ENCODE data around the gene GON7.

Gene GON7

GRCh38 chr14:93220509-93220908, 13.6 kb upstream of the GON7 start:
- in situ Hi-C loops (cut with MboI; ENCODE audit: low sequenced_read_pairs), result no loop called here
- H3K27me3 ChIP-seq (ENCODE audit: low read depth), result no peaks in the 10 kb centered on the region
- H3K36me3 ChIP-seq (replicated peaks), result peaks cover 69% of the 10 kb centered on the region

GRCh38 chr14:93219103-93219726, 12.3 kb upstream of the GON7 start:
- H3K36me3 ChIP-seq (replicated peaks), result peaks cover 72% of the 10 kb centered on the region
- DNase-seq (ENCODE audit: low spot score in 2 of 2), result peak; percentile 39 to 52

More at GRCh38 chr14:93220509-93220908, 13.6 kb upstream of the GON7 start:
- H3K4me3 ChIP-seq, result no peak overlapping the region
- H3K4me1 ChIP-seq, result no peaks in the 10 kb centered on the region
- DNase-seq (ENCODE audit: low spot score in 2 of 2), result no peak
- H3K9me3 ChIP-seq, result no peaks in the 10 kb centered on the region

GRCh38 chr14:93214598-93214997, 7.7 kb upstream of the GON7 start:
- peaks cover under 1% of the 10 kb centered on the region; the same call in 1 of the 2 replicates for H3K4me1 ChIP-seq
- DNase-seq (ENCODE audit: low spot score in 2 of 2), result no peak
- H3K9me3 ChIP-seq, result no peaks in the 10 kb centered on the region
- in situ Hi-C loops (cut with MboI; ENCODE audit: low sequenced_read_pairs), result no loop called here
- H3K36me3 ChIP-seq (replicated peaks), result peaks cover 60% of the 10 kb centered on the region
- no peaks in the 10 kb centered on the region for H3K27me3 ChIP-seq (ENCODE audit: low read depth)
- no peak overlapping the region for H3K4me3 ChIP-seq

More at GRCh38 chr14:93219103-93219726, 12.3 kb upstream of the GON7 start:
- in situ Hi-C loops (cut with MboI; ENCODE audit: low sequenced_read_pairs), result no loop called here
- no peaks in the 10 kb centered on the region for H3K9me3 ChIP-seq
- H3K4me1 ChIP-seq, result no peaks in the 10 kb centered on the region
- no peak overlapping the region for H3K4me3 ChIP-seq
- H3K27me3 ChIP-seq (ENCODE audit: low read depth), result no peaks in the 10 kb centered on the region

GRCh38 chr14:93212432-93212831, 5.6 kb upstream of the GON7 start:
- Histone ChIP-seq H3K4me1 (peaks cover 12% of the 10 kb centered on the region; the same call in 1 of the 2 replicates), H3K27me3 (ENCODE audit: low read depth) (no peaks in the 10 kb centered on the region), H3K4me3 (no peak overlapping the region), H3K9me3 (no peaks in the 10 kb centered on the region), H3K36me3 (replicated peaks) (peaks cover 53% of the 10 kb centered on the region)
- no peak for DNase-seq (ENCODE audit: low spot score in 2 of 2)
- in situ Hi-C loops (cut with MboI; ENCODE audit: low sequenced_read_pairs), result no loop called here

GRCh38 chr14:93207468-93208308, 823 bp upstream of the GON7 start:
- peak; percentile 59 to 72 for DNase-seq (ENCODE audit: low spot score in 2 of 2)
- Histone ChIP-seq H3K9me3 (no peaks in the 10 kb centered on the region), H3K4me1 (peaks cover 12% of the 10 kb centered on the region; the same call in 1 of the 2 replicates), H3K4me3 (peak overlapping the region; percentile 90), H3K36me3 (replicated peaks) (peaks cover 25% of the 10 kb centered on the region), H3K27me3 (ENCODE audit: low read depth) (no peaks in the 10 kb centered on the region)
- in situ Hi-C loops (cut with MboI; ENCODE audit: low sequenced_read_pairs), result no loop called here

- DNase-seq (ENCODE audit: low spot score in 2 of 2), result no peak
- no peak overlapping the region for H3K4me3 ChIP-seq
- H3K9me3 ChIP-seq, result no peaks in the 10 kb centered on the region
- no peaks in the 10 kb centered on the region for H3K4me1 ChIP-seq
- peaks cover 3% of the 10 kb centered on the region; the same call in 1 of the 2 replicates for H3K36me3 ChIP-seq (replicated peaks)
- no peaks in the 10 kb centered on the region for H3K27me3 ChIP-seq (ENCODE audit: low read depth)
- in situ Hi-C loops (cut with MboI; ENCODE audit: low sequenced_read_pairs), result no loop called here
Observed at GRCh38 chr14:93201155-93201704, 5.6 kb downstream of the GON7 start.

- in situ Hi-C loops (cut with MboI; ENCODE audit: low sequenced_read_pairs), result no loop called here
- Histone ChIP-seq H3K36me3 (replicated peaks) (peaks cover 3% of the 10 kb centered on the region; the same call in 1 of the 2 replicates), H3K4me1 (no peaks in the 10 kb centered on the region), H3K9me3 (no peaks in the 10 kb centered on the region), H3K4me3 (no peak overlapping the region), H3K27me3 (ENCODE audit: low read depth) (no peaks in the 10 kb centered on the region)
- DNase-seq (ENCODE audit: low spot score in 2 of 2), result no peak
Observed at GRCh38 chr14:93200553-93200952, 6.3 kb downstream of the GON7 start.

- Histone ChIP-seq H3K4me3 (no peak overlapping the region), H3K36me3 (replicated peaks) (0 out of 2 replicates have a peak, but pooled peaks cover 3% of the 10 kb centered on the region), H3K9me3 (no peaks in the 10 kb centered on the region), H3K4me1 (no peaks in the 10 kb centered on the region), H3K27me3 (ENCODE audit: low read depth) (no peaks in the 10 kb centered on the region)
- no peak for DNase-seq (ENCODE audit: low spot score in 2 of 2)
- in situ Hi-C loops (cut with MboI; ENCODE audit: low sequenced_read_pairs), result no loop called here
Observed at GRCh38 chr14:93199031-93199430, 7.8 kb downstream of the GON7 start.

GRCh38 chr14:93195316-93195999, 11.4 kb downstream of the GON7 start:
- no peak overlapping the region for H3K4me3 ChIP-seq
- DNase-seq (ENCODE audit: low spot score in 2 of 2), result no peak
- H3K4me1 ChIP-seq, result no peaks in the 10 kb centered on the region
- H3K9me3 ChIP-seq, result no peaks in the 10 kb centered on the region
- H3K27me3 ChIP-seq (ENCODE audit: low read depth), result no peaks in the 10 kb centered on the region
- no peaks in the 10 kb centered on the region for H3K36me3 ChIP-seq (replicated peaks)
- in situ Hi-C loops (cut with MboI; ENCODE audit: low sequenced_read_pairs), result no loop called here

- in situ Hi-C loops (cut with MboI; ENCODE audit: low sequenced_read_pairs), result no loop called here
- H3K9me3 ChIP-seq, result no peaks in the 10 kb centered on the region
- peaks cover 13% of the 10 kb centered on the region for H3K4me1 ChIP-seq
- H3K4me3 ChIP-seq, result no peak overlapping the region
- H3K36me3 ChIP-seq (replicated peaks), result peaks cover 31% of the 10 kb centered on the region
- H3K27me3 ChIP-seq (ENCODE audit: low read depth), result no peaks in the 10 kb centered on the region
- DNase-seq (ENCODE audit: low spot score in 2 of 2), result no peak
Observed at GRCh38 chr14:93186956-93187355, 19.9 kb downstream of the GON7 start.

- Histone ChIP-seq H3K27me3 (ENCODE audit: low read depth) (no peaks in the 10 kb centered on the region), H3K4me3 (no peak overlapping the region), H3K9me3 (no peaks in the 10 kb centered on the region), H3K4me1 (peaks cover 13% of the 10 kb centered on the region), H3K36me3 (replicated peaks) (peaks cover 32% of the 10 kb centered on the region)
- no peak for DNase-seq (ENCODE audit: low spot score in 2 of 2)
- in situ Hi-C loops (cut with MboI; ENCODE audit: low sequenced_read_pairs), result no loop called here
Observed at GRCh38 chr14:93186466-93186865, 20.4 kb downstream of the GON7 start.

GRCh38 chr14:93185349-93185720, 21.5 kb downstream of the GON7 start:
- in situ Hi-C loops (cut with MboI; ENCODE audit: low sequenced_read_pairs), result no loop called here
- H3K4me1 ChIP-seq, result peaks cover 13% of the 10 kb centered on the region
- H3K27me3 ChIP-seq (ENCODE audit: low read depth), result no peaks in the 10 kb centered on the region
- DNase-seq (ENCODE audit: low spot score in 2 of 2), result no peak
- H3K9me3 ChIP-seq, result no peaks in the 10 kb centered on the region
- peaks cover 32% of the 10 kb centered on the region for H3K36me3 ChIP-seq (replicated peaks)
- peak overlapping the region; percentile 97 for H3K4me3 ChIP-seq

- in situ Hi-C loops (cut with MboI; ENCODE audit: low sequenced_read_pairs), result no loop called here
- peaks cover 32% of the 10 kb centered on the region for H3K36me3 ChIP-seq (replicated peaks)
Observed at GRCh38 chr14:93184391-93185348, 22.2 kb downstream of the GON7 start, which contains the start of the genes LYSET and MOAP1. TSS of gene LYSET (plus strand) at chr14:93185317. CDS start at chr14:93185406, 89 bp downstream. TSS of gene MOAP1 (minus strand) at chr14:93184897. CDS start at chr14:93184242, 655 bp downstream.

More at GRCh38 chr14:93184391-93185348, 22.2 kb downstream of the GON7 start, which contains the start of the genes LYSET and MOAP1:
- DNase-seq (ENCODE audit: low spot score in 2 of 2), result peak; percentile 78 to 91
- peaks cover 13% of the 10 kb centered on the region for H3K4me1 ChIP-seq
- H3K27me3 ChIP-seq (ENCODE audit: low read depth), result no peaks in the 10 kb centered on the region
- peak within 1 kb of the TSS; percentile 97 for H3K4me3 ChIP-seq
- H3K9me3 ChIP-seq, result no peaks in the 10 kb centered on the region

Data from HAP-1 (cell line).